GM18520 (cell line): ENCODE results near the gene ITIH6.
"Not testable (repeated sequence)": the region's sequence is repeated elsewhere in the genome, so short reads cannot be mapped to it uniquely, and the experiment has no call there.

Experiments
- ATAC-seq: cut with Tn5 transposase; IDR thresholded peaks from one replicate; pipeline ENCODE4 v1.9.1; 2021; ENCODE audit not compliant: unreplicated experiment

Gene ITIH6, protein sequence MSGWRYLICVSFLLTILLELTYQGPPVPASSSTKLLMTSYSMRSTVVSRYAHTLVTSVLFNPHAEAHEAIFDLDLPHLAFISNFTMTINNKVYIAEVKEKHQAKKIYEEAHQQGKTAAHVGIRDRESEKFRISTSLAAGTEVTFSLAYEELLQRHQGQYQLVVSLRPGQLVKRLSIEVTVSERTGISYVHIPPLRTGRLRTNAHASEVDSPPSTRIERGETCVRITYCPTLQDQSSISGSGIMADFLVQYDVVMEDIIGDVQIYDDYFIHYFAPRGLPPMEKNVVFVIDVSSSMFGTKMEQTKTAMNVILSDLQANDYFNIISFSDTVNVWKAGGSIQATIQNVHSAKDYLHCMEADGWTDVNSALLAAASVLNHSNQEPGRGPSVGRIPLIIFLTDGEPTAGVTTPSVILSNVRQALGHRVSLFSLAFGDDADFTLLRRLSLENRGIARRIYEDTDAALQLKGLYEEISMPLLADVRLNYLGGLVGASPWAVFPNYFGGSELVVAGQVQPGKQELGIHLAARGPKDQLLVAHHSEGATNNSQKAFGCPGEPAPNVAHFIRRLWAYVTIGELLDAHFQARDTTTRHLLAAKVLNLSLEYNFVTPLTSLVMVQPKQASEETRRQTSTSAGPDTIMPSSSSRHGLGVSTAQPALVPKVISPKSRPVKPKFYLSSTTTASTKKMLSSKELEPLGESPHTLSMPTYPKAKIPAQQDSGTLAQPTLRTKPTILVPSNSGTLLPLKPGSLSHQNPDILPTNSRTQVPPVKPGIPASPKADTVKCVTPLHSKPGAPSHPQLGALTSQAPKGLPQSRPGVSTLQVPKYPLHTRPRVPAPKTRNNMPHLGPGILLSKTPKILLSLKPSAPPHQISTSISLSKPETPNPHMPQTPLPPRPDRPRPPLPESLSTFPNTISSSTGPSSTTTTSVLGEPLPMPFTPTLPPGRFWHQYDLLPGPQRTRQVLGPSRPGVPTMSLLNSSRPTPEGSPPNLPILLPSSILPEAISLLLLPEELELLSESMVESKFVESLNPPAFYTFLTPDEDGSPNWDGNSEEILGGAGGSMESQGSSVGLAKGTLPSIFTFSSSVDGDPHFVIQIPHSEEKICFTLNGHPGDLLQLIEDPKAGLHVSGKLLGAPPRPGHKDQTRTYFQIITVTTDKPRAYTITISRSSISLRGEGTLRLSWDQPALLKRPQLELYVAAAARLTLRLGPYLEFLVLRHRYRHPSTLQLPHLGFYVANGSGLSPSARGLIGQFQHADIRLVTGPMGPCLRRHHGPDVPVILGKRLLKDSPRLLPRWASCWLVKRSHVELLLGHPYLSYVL

DNA sequence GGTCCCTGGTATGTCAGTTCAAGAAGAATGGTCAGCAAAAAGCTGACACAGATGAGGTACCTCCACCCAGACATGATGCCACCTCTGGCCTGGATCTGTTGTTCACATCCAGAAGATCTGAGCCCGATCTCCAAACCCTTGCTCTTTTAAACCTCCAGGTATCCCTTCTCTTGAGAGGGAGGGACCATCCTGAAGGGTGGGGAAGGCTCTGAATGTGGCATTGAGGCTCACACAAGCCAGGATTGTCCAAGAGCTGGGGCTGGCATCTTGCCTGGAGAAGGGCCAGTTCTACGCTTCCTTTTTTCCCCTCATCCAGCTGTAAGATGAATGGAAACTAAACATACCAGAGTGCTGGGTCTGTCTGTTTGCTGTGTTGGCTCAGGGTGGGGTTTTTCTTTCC lies at the start of gene ITIH6:
Gene ITIH6 (minus strand): TSS at position 119 of the 400 bp plus-strand sequence. CDS start 45 bp downstream, at position 74.
- ATAC-seq = no peak

DNA sequence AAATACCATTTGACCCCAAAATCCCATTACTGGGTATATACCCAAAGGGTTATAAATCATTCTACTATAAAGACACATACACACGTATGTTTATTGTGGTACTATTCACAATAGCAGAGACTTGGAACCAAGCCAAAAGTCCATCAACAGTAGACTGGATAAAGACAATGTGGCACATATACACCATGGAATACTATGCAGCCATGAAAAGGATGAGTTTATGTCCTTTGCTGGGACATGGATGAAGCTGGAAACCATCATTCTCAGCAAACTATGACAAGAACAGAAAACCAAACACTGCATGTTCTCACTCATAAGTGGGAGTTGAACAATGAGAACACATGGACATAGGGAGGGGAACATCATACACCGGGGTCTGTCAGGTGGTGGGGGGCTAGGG lies 49.6 kb upstream of the ITIH6 start:
- ATAC-seq = not testable (repeated sequence)

DNA sequence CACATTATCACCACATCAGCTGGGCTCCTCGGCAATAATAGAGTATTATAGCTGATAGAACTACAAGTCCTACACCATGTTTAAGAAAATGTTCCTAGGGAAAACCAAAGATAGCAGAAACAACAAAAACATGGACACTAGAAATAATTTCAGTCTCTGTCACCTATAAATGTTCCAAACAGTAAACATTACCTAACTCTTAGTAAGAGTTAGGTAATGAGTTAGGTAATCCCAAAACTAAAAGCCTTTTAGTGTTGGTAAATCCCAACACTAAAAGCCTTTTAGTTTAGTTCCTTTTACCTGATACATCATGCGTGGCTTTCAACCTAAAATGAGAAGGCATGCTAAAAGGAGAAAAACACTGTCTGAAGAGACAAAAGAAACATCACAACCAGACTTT lies 45.0 kb upstream of the ITIH6 start:
- no peak for ATAC-seq

DNA sequence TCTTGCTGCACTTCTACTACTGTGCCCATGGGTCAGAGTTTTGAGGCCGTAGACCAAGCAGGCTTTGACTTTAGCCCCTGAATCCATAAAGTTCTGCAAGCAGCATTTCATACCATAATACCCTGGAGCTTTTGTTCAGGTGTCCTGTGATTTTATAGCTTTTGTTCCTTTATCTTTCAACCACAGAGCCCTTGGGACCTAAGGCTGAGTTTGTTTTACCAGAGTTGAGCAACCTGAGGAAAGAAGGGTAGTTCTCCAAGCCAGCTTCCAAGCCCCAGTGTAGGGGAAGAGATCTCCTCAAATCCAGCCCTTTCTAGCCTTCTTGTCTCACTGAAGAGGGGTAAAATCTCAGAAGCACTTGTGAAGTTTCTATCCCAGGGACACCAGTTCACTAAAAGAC lies 44.6 kb upstream of the ITIH6 start:
- ATAC-seq = no peak

DNA sequence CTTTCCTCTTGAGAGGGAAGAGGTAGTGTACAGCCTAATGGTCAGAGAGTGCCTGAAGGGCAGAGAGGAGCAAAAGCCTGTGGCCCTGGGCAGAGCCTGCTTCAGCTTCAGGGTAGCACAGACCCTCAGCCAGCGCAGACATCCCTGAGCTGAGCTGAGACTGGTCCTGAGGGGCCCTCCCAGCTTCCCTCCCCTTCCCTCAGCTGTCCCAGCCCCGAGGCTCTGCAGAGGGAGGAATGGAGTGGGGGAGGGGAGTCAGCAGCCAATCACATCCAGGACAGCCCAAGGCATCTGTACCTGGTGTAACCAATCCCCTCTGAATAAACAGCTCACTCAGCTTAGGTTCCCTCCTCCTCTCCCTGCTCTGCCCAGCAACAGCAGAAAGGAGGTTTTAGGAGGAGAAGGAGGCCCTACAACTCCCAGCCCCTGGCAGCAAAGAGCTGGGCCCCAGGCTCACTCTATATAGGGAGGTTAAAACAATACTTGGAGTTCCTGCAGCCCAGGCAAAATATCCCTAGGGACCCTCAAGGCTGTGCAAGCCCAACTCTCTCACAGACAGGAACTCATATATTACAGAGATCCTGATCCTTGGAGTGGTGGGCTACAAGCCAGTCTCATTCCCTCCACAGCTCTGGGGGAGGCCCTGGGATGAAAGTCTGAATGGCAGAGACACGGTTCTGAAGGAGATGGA lies 43.3 kb upstream of the ITIH6 start:
- not testable (repeated sequence) for ATAC-seq

DNA sequence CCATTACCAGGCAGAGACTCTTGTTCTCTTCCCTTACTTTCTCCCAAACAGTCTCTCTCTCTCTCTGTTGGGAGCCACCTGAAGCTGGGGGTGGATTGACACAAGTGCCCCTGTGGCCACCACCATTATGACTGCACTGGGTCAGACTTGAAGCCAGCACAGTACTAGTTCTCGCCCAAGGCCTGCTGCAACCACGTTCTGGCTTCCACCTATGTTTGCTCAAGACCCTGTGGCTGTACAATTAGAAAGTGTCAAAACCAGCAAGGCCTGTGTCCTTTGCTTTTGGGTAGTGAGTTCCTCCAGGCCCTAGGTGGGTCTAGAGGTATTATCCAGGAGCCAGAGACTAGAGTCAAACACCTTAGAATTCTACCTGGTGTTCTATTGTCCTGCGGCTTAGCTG lies 40.5 kb upstream of the ITIH6 start:
- ATAC-seq = no peak

DNA sequence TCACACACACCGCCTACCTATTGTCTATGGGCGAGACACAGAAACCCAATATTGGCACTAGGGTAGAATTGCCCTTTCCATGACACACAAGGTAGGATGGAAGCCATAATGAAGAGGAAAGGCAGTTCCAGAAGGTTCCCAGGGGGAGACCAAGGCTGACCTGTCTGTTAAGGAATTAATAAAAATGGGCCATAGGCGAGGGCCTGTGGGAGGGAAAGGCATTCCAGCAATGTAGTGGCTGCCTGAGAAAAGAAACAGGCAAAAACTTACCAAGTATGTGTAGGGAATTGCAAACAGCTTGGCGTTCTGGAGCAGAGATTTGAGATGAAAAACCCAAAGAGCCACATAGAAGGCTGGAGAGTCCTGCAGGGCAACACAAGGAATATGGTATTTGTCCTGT lies 28.5 kb upstream of the ITIH6 start:
- no peak for ATAC-seq

DNA sequence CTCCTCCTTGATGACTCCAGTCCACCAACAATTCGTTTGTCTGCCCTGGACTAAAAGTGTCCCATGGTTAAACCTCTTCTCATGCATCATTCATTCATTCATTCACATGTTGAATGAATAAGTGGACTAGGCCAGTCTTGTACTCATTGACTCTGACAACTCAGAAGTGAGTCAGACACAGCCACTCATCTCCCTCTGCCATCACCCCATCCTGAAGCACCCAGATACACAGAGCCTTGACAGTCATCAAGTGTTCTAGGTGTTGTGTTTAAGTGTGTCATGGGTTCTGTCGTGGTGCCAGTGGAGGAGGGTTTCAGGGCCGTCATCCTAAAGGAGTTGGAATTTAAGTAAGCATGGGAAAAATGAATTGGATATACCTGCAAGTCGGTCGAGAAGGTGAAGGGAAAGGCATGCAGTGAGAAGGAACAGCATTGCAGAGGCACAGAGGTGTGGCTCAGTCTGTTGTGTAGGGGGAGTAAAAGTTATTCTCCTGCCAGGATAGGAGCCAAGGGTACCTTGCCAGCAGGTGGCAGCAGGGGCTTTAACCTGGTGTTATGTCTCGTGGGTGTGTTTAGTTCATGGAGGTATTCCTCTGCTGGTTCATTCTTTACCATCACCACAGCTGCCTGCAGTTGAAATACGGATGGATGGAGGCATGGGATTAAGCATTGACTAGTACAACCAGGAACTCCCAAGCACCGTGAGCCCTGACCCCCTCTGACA lies 27.8 kb upstream of the ITIH6 start:
- no peak for ATAC-seq

DNA sequence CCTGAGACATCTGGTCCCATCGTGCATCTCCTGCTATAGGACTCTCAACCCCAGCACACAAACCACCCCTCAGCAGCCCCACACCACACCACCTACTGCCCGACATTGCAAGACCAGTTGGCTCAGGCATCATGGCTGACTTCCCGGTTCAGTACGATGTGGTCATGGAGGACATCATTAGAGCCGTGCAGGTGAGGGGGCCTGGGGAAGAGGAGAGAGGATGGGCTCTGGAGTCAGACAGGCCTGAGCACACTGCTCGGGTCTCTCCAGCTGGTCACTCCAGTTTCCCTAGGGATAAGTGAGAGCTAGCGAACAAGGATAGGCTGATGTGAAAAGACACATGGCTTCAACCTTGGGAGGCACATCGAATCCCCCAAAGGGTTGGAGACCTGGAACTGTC lies 26.7 kb upstream of the ITIH6 start:
- no peak for ATAC-seq

DNA sequence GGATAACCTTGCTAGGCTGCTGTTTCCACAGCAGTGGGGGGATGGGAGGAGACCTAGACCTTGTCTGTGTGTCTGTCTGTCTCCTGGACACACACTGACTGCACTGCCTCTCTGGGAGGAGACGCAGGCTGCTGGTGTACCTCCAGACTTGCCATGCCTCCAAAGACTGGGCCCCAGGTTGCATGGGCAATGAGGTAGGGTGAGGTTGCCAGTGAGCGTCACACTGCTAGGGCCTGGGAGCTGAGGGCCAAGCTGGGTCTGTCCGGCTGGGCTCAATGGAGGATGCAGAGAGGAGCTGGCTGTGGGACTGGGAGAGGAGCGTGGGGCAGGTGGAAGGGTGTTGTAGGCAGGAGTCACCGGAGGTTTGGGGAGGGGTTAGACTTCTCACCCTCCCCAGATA lies 26.1 kb upstream of the ITIH6 start:
- ATAC-seq = no peak

DNA sequence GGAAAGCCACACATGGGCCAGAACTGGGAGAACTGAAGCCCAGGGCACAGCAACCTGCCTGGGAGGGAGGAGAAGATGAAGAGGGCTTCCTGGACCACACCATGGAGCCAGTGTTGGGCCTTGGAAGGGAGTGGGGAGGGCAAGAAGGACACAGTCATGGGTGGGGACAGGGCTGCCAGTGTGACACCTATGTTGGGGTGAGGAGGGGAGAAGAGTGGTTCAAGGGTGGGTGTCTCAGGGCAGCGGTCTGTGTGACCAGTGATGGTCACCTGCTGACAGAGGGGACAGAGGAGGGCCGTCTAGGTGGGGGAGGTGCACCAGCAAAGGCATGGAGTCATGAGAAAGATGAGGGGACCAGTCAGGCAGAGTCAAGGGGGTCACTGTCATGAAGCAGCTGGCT lies 23.3 kb upstream of the ITIH6 start:
- no peak for ATAC-seq

DNA sequence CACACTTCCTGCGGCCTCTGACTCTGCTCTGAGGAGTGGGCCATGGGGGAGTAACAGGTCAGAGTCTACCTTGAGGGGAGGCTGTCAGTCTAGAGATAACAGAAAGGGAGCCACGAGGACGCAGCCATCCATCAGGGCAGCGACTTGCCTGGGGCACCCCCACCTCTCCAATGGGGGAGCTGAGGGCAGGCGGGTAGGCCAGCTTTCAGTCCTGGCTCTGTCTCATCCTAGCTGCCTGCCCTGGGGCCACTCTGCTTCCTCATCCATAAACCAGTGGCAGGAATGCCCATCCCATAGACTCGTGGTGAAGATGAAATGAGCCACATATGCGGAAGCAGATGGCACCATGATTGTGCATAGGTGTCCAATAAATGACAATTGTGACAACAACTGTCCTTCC lies 22.7 kb upstream of the ITIH6 start:
- ATAC-seq = no peak

DNA sequence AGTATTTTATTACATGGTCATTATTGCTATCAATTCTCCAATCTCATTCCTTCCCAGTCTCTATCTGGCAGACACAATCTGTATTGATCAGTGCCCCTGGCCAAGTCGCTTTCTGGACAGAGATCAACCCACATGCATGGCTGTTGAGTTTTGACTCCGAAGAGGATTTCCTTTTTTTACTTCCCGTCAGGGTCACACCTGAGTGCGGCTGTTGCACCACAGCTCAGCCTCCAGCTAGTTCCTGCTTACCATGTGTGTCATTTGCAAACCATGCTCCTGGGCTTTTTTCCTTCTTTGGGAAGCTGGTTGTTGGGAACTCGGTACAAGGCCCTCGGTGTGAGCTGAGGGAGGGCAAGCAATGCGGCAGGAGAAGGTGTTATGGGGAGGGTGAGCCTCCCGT lies 21.1 kb upstream of the ITIH6 start:
- ATAC-seq = no peak

DNA sequence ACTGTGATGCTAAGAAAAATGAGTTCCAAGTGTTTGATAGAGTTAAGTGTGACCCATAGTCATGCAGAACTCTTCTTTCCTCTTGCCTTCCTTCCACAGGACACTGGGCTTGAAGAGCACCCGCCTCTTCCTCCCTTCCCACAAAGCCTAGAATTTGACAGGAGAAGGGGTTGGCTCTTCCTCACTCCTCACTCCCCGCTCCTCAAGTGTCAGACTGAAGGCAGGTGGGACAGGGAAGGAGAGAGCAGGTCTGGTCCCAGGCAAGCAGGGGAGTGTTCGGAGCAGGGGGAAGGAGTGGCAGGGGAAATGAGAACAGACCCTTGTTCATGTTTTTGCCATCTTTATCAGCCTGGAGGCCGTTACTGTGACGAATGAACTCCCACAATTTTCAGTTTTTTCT lies 20.2 kb upstream of the ITIH6 start:
- no peak for ATAC-seq

DNA sequence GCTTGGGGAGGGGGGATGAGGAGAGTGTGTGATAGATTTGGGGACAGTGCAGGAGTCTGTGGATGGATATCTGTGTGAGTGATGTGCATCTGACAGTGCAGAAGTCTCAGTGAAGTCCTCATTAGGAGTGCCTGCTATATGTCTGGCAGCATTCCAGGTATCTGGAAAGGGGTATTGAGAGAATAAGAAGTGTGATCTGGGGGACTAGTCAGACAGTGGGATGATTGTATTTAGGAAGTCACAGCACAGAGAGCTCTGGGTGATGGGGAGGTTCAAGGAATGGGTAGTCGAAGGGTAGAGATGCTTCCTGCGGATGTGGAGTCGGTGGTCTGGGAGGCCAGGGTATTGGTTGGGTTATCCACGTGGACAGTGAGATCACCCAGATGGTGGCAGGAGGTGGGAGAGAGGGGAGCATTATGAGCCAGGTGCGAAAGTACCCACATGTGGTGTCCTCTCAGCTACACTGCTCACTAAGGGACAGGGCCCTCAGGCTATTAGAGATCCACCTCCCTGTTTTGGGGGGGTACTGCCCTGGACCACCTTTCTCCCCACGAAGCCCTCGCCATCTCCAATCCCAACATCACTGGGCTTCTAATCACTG lies 19.3 kb upstream of the ITIH6 start:
- ATAC-seq = no peak

DNA sequence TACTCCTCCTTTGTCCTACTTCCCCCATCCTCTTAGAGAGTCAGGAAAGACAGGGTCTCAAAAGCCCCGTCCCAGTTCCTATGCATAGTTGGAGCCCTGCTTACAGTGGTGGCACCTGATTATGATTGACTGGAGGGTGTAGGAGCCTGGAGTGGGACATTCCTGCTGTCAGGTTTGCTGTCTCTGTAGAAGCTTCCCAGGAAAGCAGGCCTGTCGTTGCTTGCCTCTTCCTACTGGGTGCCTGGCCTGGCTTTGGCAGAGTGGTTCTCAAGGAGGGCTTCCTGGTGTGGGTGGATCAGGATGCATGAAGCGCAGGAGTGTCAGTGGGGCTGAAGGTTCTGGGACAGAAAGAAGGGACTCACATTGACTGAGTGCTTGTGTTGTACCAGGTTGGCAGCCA lies 14.3 kb upstream of the ITIH6 start:
- ATAC-seq = no peak

DNA sequence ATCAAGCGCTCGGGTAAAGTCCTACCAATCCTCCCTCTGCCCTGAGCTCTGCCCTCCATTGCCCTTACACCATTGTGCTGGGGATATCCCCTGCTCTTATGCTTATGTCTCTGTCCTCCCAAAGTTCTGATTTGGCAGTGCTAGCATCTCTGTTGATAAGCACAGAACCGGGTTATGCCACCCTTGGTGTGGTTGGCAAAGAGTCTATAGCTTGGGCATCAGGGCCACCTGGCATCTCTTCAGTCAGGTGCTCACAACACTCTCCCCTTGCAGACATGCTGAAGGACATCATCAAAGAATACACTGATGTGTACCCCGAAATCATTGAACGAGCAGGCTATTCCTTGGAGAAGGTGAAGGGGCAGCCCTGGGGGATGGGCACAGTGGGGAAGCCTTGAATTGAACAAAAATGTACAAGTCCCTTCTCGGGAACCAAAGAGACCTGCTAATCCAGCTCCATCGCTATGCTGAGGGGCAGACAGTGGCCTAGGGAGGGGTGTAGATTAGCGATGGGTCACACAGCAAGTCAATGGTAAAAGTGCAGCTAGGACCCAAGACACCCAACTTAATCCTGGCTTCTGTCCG lies 13.3 kb upstream of the ITIH6 start:
- ATAC-seq = no peak

DNA sequence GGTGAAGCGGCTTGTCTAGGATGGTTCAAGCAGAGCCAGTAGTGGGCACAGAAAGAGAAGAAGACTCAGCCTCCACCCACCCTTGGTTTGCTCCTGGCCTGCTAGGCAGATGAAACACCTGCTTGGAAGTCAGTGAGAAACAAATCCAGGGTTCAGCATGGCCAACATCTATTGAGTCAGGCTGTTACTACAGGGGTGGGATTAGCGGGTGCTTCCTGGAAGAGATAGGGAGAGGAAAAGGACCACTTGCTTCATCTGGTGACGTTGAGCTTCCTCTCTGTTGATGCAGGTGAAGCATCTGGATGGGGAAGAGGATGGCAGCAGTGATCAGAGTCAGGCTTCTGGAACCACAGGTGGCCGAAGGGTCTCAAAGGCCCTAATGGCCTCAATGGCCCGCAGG lies 12.5 kb upstream of the ITIH6 start:
- no peak for ATAC-seq
